Activated CD8-positive, alpha-beta T cell treated with anti-CD3 and anti-CD28 coated beads, Interleukin-2, amount 10 ng/mL, durations not matched to agents 7 days and 5 days (primary cell): ENCODE data around the gene VASN. TPM values are rescaled to one million over a fixed set of nuclear protein-coding genes. Genes with fewer than 3 reads are reported as not detected.

ENCODE experiments used
- ATAC-seq: fragments of 150-1000 bp; cut with Tn5 transposase; one replicate; pipeline ENCODE4 v1.10.0; 2021; ENCODE audit warnings: moderate library complexity
- CTCF ChIA-PET: fragments of 350-600 bp; sonication (Branson Sonifier 250); formaldehyde crosslinking; loops from one replicate; lab custom pipeline; 2021; ENCODE audit warnings: antibody characterized with exemption; lab: Charles Lee
- POLR2A ChIA-PET: fragments of 350-600 bp; sonication (Branson Sonifier 250); formaldehyde crosslinking; loops from one replicate; lab custom pipeline; 2021; ENCODE audit warnings: antibody characterized with exemption; lab: Charles Lee
- DNase-seq: peaks from one replicate; pipeline ENCODE4 v3.0.0-alpha.2; 2020
- H3K27ac Mint-ChIP-seq: one replicate; pipeline ENCODE4 v1.8.0; 2021; ENCODE audit warnings: mild to moderate bottlenecking, mixed read lengths
- H3K27me3 Mint-ChIP-seq: one replicate; pipeline ENCODE4 v1.8.0; 2021; ENCODE audit warnings: low read depth, mixed read lengths
- H3K36me3 Mint-ChIP-seq: one replicate; pipeline ENCODE4 v1.8.0; 2021; ENCODE audit warnings: low read depth, mixed read lengths
- H3K4me1 Mint-ChIP-seq: one replicate; pipeline ENCODE4 v1.8.0; 2021; ENCODE audit warnings: low read depth, mixed read lengths
- H3K4me3 Mint-ChIP-seq: one replicate; pipeline ENCODE4 v1.8.0; 2021; ENCODE audit warnings: mild to moderate bottlenecking, mixed read lengths
- H3K9me3 Mint-ChIP-seq: one replicate; pipeline ENCODE4 v1.8.0; 2022; ENCODE audit warnings: mixed read lengths; ENCODE audit not compliant: insufficient read depth
- total RNA-seq, 2 experiments: library from RNA; stranded (reverse); gene quantifications; one replicate each; pipeline ENCODE4 v1.2.3, GENCODE V29; 2021

VASN gene
- total RNA-seq, 2 experiments from 2014 or later: not detected

GRCh38 chr16:4402439-4403132, 30.9 kb downstream of the VASN start:
- Mint-ChIP-seq H3K27me3 (no peaks in the 10 kb centered on the region), H3K9me3 (no peaks in the 10 kb centered on the region), H3K36me3 (peaks cover 46% of the 10 kb centered on the region), H3K4me1 (peaks cover 5% of the 10 kb centered on the region), H3K4me3 (no peak overlapping the region), H3K27ac (no peak overlapping the region)
- CTCF ChIA-PET: interaction anchor here (0.7 to 3.4 kb wide), 27 partner anchors 9 to 496 kb away, joined by 3 to 40 read pairs (median 4); partner anchors contain the start of genes CORO7, PAM16 and TFAP4
- POLR2A ChIA-PET: interaction anchor here (0.7 to 1.8 kb wide), 3 partner anchors 11 to 143 kb away, joined by 3 to 8 read pairs (median 3); partner anchors contain the start of gene CORO7
- ATAC-seq (peak; percentile 57), DNase-seq (peak; percentile 72)

- POLR2A ChIA-PET: interaction anchor here (0.7 to 1.8 kb wide), 4 partner anchors 10 to 143 kb away, joined by 3 to 8 read pairs (median 4); partner anchors contain the start of gene CORO7
Observed at GRCh38 chr16:4403133-4403949, 31.7 kb downstream of the VASN start.

GRCh38 chr16:4404247-4404966, 32.8 kb downstream of the VASN start:
- Mint-ChIP-seq H3K9me3 (no peaks in the 10 kb centered on the region), H3K27ac (peak overlapping the region; percentile 23), H3K4me1 (peaks cover 5% of the 10 kb centered on the region), H3K27me3 (no peaks in the 10 kb centered on the region), H3K36me3 (peaks cover 46% of the 10 kb centered on the region), H3K4me3 (no peak overlapping the region)
- CTCF ChIA-PET: interaction anchor here (0.6 to 3.4 kb wide), 13 partner anchors 10 to 212 kb away, joined by 3 to 40 read pairs (median 7); partner anchors contain the start of genes PAM16 and TFAP4
- peak; percentile 36 for ATAC-seq
- peak; percentile 54 for DNase-seq
- POLR2A ChIA-PET: interaction anchor here (1.3 to 1.8 kb wide), 2 partner anchors 9 to 11 kb away, joined by 4 to 8 read pairs; partner anchors contain the start of gene CORO7

More at GRCh38 chr16:4403133-4403949, 31.7 kb downstream of the VASN start:
- peak overlapping the region; percentile 30 for H3K27ac Mint-ChIP-seq
- no peak for DNase-seq
- H3K36me3 Mint-ChIP-seq: peaks cover 47% of the 10 kb centered on the region
- H3K4me3 Mint-ChIP-seq: no peak overlapping the region
- CTCF ChIA-PET: interaction anchor here (0.7 to 3.4 kb wide), 26 partner anchors 10 to 496 kb away, joined by 3 to 40 read pairs (median 5); partner anchors contain the start of genes PAM16 and TFAP4
- no peaks in the 10 kb centered on the region for H3K9me3 Mint-ChIP-seq
- H3K27me3 Mint-ChIP-seq: no peaks in the 10 kb centered on the region
- no peak for ATAC-seq
- H3K4me1 Mint-ChIP-seq: peaks cover 5% of the 10 kb centered on the region

GRCh38 chr16:4404967-4405696, 33.5 kb downstream of the VASN start:
- POLR2A ChIA-PET: no interaction called here
- no peaks in the 10 kb centered on the region for H3K27me3 Mint-ChIP-seq

GRCh38 chr16:4407543-4408322, 36.1 kb downstream of the VASN start:
- Mint-ChIP-seq H3K36me3 (peaks cover 46% of the 10 kb centered on the region), H3K27ac (no peak overlapping the region), H3K4me3 (no peak overlapping the region), H3K27me3 (no peaks in the 10 kb centered on the region), H3K9me3 (no peaks in the 10 kb centered on the region), H3K4me1 (peaks cover 22% of the 10 kb centered on the region)
- no peak for DNase-seq
- no peak for ATAC-seq
- ChIA-PET CTCF (no interaction called here), POLR2A (no interaction called here)

More at GRCh38 chr16:4404967-4405696, 33.5 kb downstream of the VASN start:
- ATAC-seq (no peak), DNase-seq (no peak)
- Mint-ChIP-seq H3K27ac (no peak overlapping the region), H3K36me3 (peaks cover 43% of the 10 kb centered on the region), H3K4me3 (no peak overlapping the region), H3K9me3 (no peaks in the 10 kb centered on the region), H3K4me1 (peaks cover 6% of the 10 kb centered on the region)
- CTCF ChIA-PET: interaction anchor here (0.6 to 3.4 kb wide), 8 partner anchors 9 to 77 kb away, joined by 3 to 40 read pairs (median 4); partner anchors contain the start of gene CORO7

- ATAC-seq (no peak), DNase-seq (no peak)
- no peaks in the 10 kb centered on the region for H3K9me3 Mint-ChIP-seq
- H3K4me3 Mint-ChIP-seq: no peak overlapping the region
- ChIA-PET CTCF (no interaction called here), POLR2A (no interaction called here)
- no peak overlapping the region for H3K27ac Mint-ChIP-seq
- no peaks in the 10 kb centered on the region for H3K27me3 Mint-ChIP-seq
- H3K36me3 Mint-ChIP-seq: peaks cover 49% of the 10 kb centered on the region
- peaks cover 27% of the 10 kb centered on the region for H3K4me1 Mint-ChIP-seq
Observed at GRCh38 chr16:4408323-4408690, 36.7 kb downstream of the VASN start.

- ChIA-PET POLR2A (no interaction called here), CTCF (interaction anchor here (0.7 to 1.8 kb wide), 4 partner anchors 8 to 121 kb away, joined by 3 to 6 read pairs (median 4); no protein-coding TSS in a partner anchor)
- H3K27ac Mint-ChIP-seq: peak overlapping the region; percentile 30
- no peaks in the 10 kb centered on the region for H3K27me3 Mint-ChIP-seq
- no peaks in the 10 kb centered on the region for H3K9me3 Mint-ChIP-seq
- no peak overlapping the region for H3K4me3 Mint-ChIP-seq
- peaks cover 34% of the 10 kb centered on the region for H3K4me1 Mint-ChIP-seq
- no peak for ATAC-seq
- H3K36me3 Mint-ChIP-seq: peaks cover 50% of the 10 kb centered on the region
- no peak for DNase-seq
Observed at GRCh38 chr16:4409081-4409932, 37.7 kb downstream of the VASN start.

GRCh38 chr16:4410335-4411075, 38.9 kb downstream of the VASN start:
- CTCF ChIA-PET: interaction anchor here (0.6 to 1.8 kb wide), 5 partner anchors 9 to 214 kb away, joined by 3 to 6 read pairs (median 4); partner anchors contain the start of gene MGRN1
- Mint-ChIP-seq H3K4me3 (no peak overlapping the region), H3K9me3 (no peaks in the 10 kb centered on the region), H3K27ac (no peak overlapping the region), H3K36me3 (peaks cover 51% of the 10 kb centered on the region), H3K4me1 (peaks cover 42% of the 10 kb centered on the region), H3K27me3 (no peaks in the 10 kb centered on the region)
- ATAC-seq: no peak
- DNase-seq: no peak
- POLR2A ChIA-PET: no interaction called here

- Mint-ChIP-seq H3K27me3 (no peaks in the 10 kb centered on the region), H3K36me3 (peaks cover 48% of the 10 kb centered on the region), H3K9me3 (no peaks in the 10 kb centered on the region), H3K27ac (no peak overlapping the region), H3K4me3 (no peak overlapping the region), H3K4me1 (peaks cover 43% of the 10 kb centered on the region)
- ATAC-seq (no peak), DNase-seq (no peak)
- ChIA-PET POLR2A (no interaction called here), CTCF (no interaction called here)
Observed at GRCh38 chr16:4411684-4412083, 40.0 kb downstream of the VASN start.
